ENCODE data around the gene ELMO2. TPM values are rescaled to one million over a fixed set of nuclear protein-coding genes. Genes with fewer than 3 reads are reported as not detected.
A peak's percentile ranks its signal among the peaks of the same experiment; 100 is the strongest.

ELMO2 gene
- total RNA-seq, 1 experiment from 2014 or later = 38.5 TPM

DNA sequence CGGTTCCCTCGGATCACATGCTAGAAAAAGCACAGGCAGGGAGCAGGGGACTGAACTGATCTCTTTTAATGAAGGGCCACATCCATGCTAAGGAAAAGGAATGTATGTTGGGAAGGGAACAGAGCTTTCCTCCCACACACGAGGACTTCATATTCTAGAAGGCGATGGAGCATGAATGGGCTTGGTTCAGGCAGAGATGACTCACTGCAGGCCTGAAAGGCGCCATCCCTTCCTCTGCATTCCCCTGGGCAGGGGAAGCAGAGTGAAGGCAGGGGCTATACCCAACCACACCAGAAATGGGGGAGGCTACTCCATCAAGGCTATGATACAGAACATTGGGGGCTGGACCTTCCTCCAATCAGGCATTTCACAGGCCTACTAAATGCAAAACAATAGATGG lies 30.6 kb downstream of the ELMO2 start:
- Histone ChIP-seq H3K27ac (ENCODE audit: low read depth, low read length, poor library complexity, severe bottlenecking) (no peak overlapping the region), H3K4me1 (ENCODE audit: insufficient read depth, low read length, poor library complexity, severe bottlenecking) (no peaks in the 10 kb centered on the region), H3K4me3 (ENCODE audit: low read depth, low read length, poor library complexity, severe bottlenecking) (no peak overlapping the region), H3K36me3 (ENCODE audit: insufficient read depth, low read length, poor library complexity, severe bottlenecking) (peaks cover 47% of the 10 kb centered on the region), H3K27me3 (replicated peaks; ENCODE audit: insufficient read depth, low read depth, low read length, poor library complexity) (no peaks in the 10 kb centered on the region), H3K9me3 (ENCODE audit: low read depth, low read length, poor library complexity, severe bottlenecking) (no peaks in the 10 kb centered on the region)
- DNase-seq (ENCODE audit: low spot score) = peak; percentile 12
- ChIA-PET CTCF (no interaction called here), POLR2A (ENCODE audit: low non-redundant PET) (no interaction called here)
- intact Hi-C loops (cut with micrococcal nuclease; ENCODE audit: unreplicated experiment) = no loop called here
- BruUV-seq (replicated peaks) = no TSS peak
- TF ChIP-seq, protein P1, sequence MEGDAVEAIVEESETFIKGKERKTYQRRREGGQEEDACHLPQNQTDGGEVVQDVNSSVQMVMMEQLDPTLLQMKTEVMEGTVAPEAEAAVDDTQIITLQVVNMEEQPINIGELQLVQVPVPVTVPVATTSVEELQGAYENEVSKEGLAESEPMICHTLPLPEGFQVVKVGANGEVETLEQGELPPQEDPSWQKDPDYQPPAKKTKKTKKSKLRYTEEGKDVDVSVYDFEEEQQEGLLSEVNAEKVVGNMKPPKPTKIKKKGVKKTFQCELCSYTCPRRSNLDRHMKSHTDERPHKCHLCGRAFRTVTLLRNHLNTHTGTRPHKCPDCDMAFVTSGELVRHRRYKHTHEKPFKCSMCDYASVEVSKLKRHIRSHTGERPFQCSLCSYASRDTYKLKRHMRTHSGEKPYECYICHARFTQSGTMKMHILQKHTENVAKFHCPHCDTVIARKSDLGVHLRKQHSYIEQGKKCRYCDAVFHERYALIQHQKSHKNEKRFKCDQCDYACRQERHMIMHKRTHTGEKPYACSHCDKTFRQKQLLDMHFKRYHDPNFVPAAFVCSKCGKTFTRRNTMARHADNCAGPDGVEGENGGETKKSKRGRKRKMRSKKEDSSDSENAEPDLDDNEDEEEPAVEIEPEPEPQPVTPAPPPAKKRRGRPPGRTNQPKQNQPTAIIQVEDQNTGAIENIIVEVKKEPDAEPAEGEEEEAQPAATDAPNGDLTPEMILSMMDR (conservative IDR thresholded peaks at IDR 0.05; ENCODE audit: low read depth, low read length) = no peak
- no peak for TF ChIP-seq EZH2 (IDR thresholded peaks at IDR 0.05; ENCODE audit: borderline replicate concordance, low read depth, low read length, poor library complexity, severe bottlenecking)

DNA sequence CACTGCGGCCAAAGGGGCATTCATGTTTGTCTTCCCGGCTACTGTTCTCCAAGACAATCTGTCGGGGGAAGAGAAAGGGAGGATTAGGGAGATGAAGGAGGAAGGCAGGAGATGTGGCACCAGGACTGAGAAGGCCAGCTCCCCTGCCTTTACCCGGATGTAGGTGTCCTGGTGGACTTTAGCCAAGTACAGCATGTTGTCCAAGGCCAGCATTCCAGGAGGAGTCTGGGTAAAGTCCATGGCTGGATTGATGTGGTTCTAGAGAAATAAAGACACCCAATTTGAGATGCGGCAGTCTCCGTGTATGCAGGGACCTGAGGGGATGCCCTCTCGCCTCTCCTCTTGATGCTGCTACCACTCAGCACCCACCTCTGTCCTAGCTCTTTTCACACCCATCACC lies 32.0 kb downstream of the ELMO2 start:
- POLR2A ChIA-PET (ENCODE audit: low non-redundant PET) = interaction anchor here (0.5 kb wide), 1 partner anchor 202 kb away, joined by 4 read pairs; no protein-coding TSS in a partner anchor
- TF ChIP-seq EZH2 (IDR thresholded peaks at IDR 0.05; ENCODE audit: borderline replicate concordance, low read depth, low read length, poor library complexity, severe bottlenecking) = no peak
- TF ChIP-seq, protein P1 (conservative IDR thresholded peaks at IDR 0.05; ENCODE audit: low read depth, low read length) = no peak
- H3K27me3 ChIP-seq (replicated peaks; ENCODE audit: insufficient read depth, low read depth, low read length, poor library complexity) = no peaks in the 10 kb centered on the region
- CTCF ChIA-PET = no interaction called here
- intact Hi-C loops (cut with micrococcal nuclease; ENCODE audit: unreplicated experiment) = no loop called here
- H3K36me3 ChIP-seq (ENCODE audit: insufficient read depth, low read length, poor library complexity, severe bottlenecking) = peaks cover 48% of the 10 kb centered on the region
- H3K27ac ChIP-seq (ENCODE audit: low read depth, low read length, poor library complexity, severe bottlenecking) = no peak overlapping the region
- H3K4me1 ChIP-seq (ENCODE audit: insufficient read depth, low read length, poor library complexity, severe bottlenecking) = no peaks in the 10 kb centered on the region
- DNase-seq (ENCODE audit: low spot score) = no peak
- BruUV-seq (replicated peaks) = no TSS peak
- H3K9me3 ChIP-seq (ENCODE audit: low read depth, low read length, poor library complexity, severe bottlenecking) = no peaks in the 10 kb centered on the region
- H3K4me3 ChIP-seq (ENCODE audit: low read depth, low read length, poor library complexity, severe bottlenecking) = no peak overlapping the region

DNA sequence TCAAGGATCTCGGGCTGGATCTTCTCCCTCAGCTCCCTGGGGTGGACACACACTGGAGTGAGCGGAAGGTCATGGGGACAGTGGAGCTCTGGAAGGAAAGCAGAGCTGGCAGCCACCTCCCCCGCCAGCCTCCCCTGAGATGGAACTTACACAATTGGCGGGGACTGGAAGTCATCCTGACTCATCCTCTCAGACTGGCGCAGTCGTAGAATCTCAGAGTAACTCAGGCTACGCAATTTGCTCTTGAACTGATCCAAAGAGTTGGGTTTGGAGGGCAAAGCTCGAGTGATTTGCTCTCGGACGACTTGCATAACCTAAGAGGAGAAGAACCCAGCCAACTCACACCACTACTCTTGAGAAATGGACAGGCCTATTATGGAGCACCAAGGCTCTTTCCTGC lies 34.8 kb downstream of the ELMO2 start:
- Histone ChIP-seq H3K27ac (ENCODE audit: low read depth, low read length, poor library complexity, severe bottlenecking) (no peak overlapping the region), H3K4me3 (ENCODE audit: low read depth, low read length, poor library complexity, severe bottlenecking) (no peak overlapping the region), H3K36me3 (ENCODE audit: insufficient read depth, low read length, poor library complexity, severe bottlenecking) (peaks cover 57% of the 10 kb centered on the region), H3K27me3 (replicated peaks; ENCODE audit: insufficient read depth, low read depth, low read length, poor library complexity) (no peaks in the 10 kb centered on the region), H3K4me1 (ENCODE audit: insufficient read depth, low read length, poor library complexity, severe bottlenecking) (no peaks in the 10 kb centered on the region), H3K9me3 (ENCODE audit: low read depth, low read length, poor library complexity, severe bottlenecking) (no peaks in the 10 kb centered on the region)
- POLR2A ChIA-PET (ENCODE audit: low non-redundant PET) = no interaction called here
- no peak for DNase-seq (ENCODE audit: low spot score)
- no peak for TF ChIP-seq EZH2 (IDR thresholded peaks at IDR 0.05; ENCODE audit: borderline replicate concordance, low read depth, low read length, poor library complexity, severe bottlenecking)
- TF ChIP-seq, protein P1 (conservative IDR thresholded peaks at IDR 0.05; ENCODE audit: low read depth, low read length) = no peak
- BruUV-seq (replicated peaks) = no TSS peak
- intact Hi-C loops (cut with micrococcal nuclease; ENCODE audit: unreplicated experiment) = no loop called here
- CTCF ChIA-PET = no interaction called here

Data from A673 (cell line).